Vagina (tissue), 2 donors: ENCODE results near the gene ZSCAN1. TPM values are rescaled to one million over a fixed set of nuclear protein-coding genes. Genes with fewer than 3 reads are reported as not detected.

Experiments used
- DNase-seq, 2 donors: peaks; one replicate each; pipeline ENCODE4 v3.0.0-alpha.2; 2017; ENCODE audit errors: extremely low spot score in 2 of 2
- H3K27ac ChIP-seq: fragments of 200-600 bp; sonication (generic); one replicate; pipeline ENCODE4 v1.5.1; 2019
- H3K27me3 ChIP-seq: fragments of 200-600 bp; sonication (generic); one replicate; pipeline ENCODE4 v1.5.1; 2019
- H3K36me3 ChIP-seq, 2 donors: fragments of 200-600 bp; sonication (generic); one replicate each; pipeline ENCODE4 v1.5.1; 2017 to 2019
- H3K4me1 ChIP-seq: fragments of 200-600 bp; sonication (generic); one replicate; pipeline ENCODE4 v1.5.1; 2019
- H3K4me3 ChIP-seq, 2 donors: fragments of 200-600 bp; sonication (generic); 1 replicate in 1 of 2; 2 replicates in 1 of 2; pipeline ENCODE4 v1.5.1; 2016 to 2019
- H3K9me3 ChIP-seq: fragments of 200-600 bp; sonication (generic); one replicate; pipeline ENCODE4 v1.5.1; 2019
- CTCF ChIP-seq, 3 experiments: fragments of 450-650 bp in 2 of 3; fragments of 200-600 bp in 1 of 3; sonication (generic) in 1 of 3; IDR thresholded peaks; one replicate each; pipeline ENCODE4 v1.5.1; 2017 to 2019; ENCODE audit warnings: antibody characterized with exemption in 3 of 3, mild to moderate bottlenecking in 2 of 3, moderate library complexity in 2 of 3
- POLR2A ChIP-seq, 2 donors: fragments of 450-650 bp; IDR thresholded peaks; one replicate each; pipeline ENCODE4 v1.6.1; 2017; ENCODE audit warnings: antibody characterized with exemption in 2 of 2, mild to moderate bottlenecking in 2 of 2, moderate library complexity in 2 of 2
- POLR2AphosphoS5 ChIP-seq, 2 donors: sonication (generic); formaldehyde crosslinking; IDR thresholded peaks; one replicate each; pipeline ENCODE4 v1.9.0; 2017; ENCODE audit warnings: antibody characterized with exemption in 2 of 2, mild to moderate bottlenecking in 2 of 2, low read depth in 1 of 2; ENCODE audit not compliant: insufficient read depth in 1 of 2
- intact Hi-C: fragments of 100-400 bp; cut with DNase I; formaldehyde crosslinking; loops from one replicate; pipeline ENCODE4 v1.15.1; 2023
- total RNA-seq: library from RNA; depleted of rRNA; stranded (reverse); fragments of >200 nt; gene quantifications from one replicate; pipeline ENCODE4 v1.2.3, GENCODE V29; 2016

ZSCAN1 gene
- total RNA-seq, 1 donor from 2014 or later: not detected

- intact Hi-C loops: no loop called here
- no peak for TF ChIP-seq POLR2AphosphoS5 (IDR thresholded peaks at IDR 0.05; ENCODE audit: insufficient read depth in 1 of 2, low read depth in 1 of 2)
- TF ChIP-seq CTCF (IDR thresholded peaks at IDR 0.05): no peak
- Histone ChIP-seq H3K4me1 (peaks cover 15% of the 10 kb centered on the region), H3K36me3 (peaks cover 0 to 7% of the 10 kb centered on the region in 2 donors), H3K4me3 (peak overlapping the region; percentile 61 to 78), H3K27ac (peak overlapping the region; percentile 91), H3K9me3 (no peaks in the 10 kb centered on the region), H3K27me3 (no peaks in the 10 kb centered on the region)
- DNase-seq: no peak
Measured at GRCh38 chr19:58058467-58058866, 24.6 kb downstream of the ZSCAN1 start.

GRCh38 chr19:58059003-58059670, 25.3 kb downstream of the ZSCAN1 start, which contains the start of gene ZNF135:
ZNF135 (plus strand) TSS chr19:58059282; CDS start chr19:58060003, 721 bp downstream.
- H3K27ac ChIP-seq: peak within 1 kb of the TSS; percentile 91
- no peaks in the 10 kb centered on the region for H3K9me3 ChIP-seq
- no peak for DNase-seq
- TF ChIP-seq CTCF (IDR thresholded peaks at IDR 0.05) (no peak), POLR2AphosphoS5 (IDR thresholded peaks at IDR 0.05; ENCODE audit: insufficient read depth in 1 of 2, low read depth in 1 of 2) (peak; percentile 66 to 70)
- peak within 1 kb of the TSS; percentile 61 to 78 for H3K4me3 ChIP-seq
- peaks cover 15% of the 10 kb centered on the region for H3K4me1 ChIP-seq
- H3K27me3 ChIP-seq: no peaks in the 10 kb centered on the region
- intact Hi-C loops: no loop called here
- H3K36me3 ChIP-seq: peaks cover 0 to 7% of the 10 kb centered on the region in 2 donors

- Histone ChIP-seq H3K9me3 (no peaks in the 10 kb centered on the region), H3K27me3 (no peaks in the 10 kb centered on the region), H3K4me3 (peak overlapping the region; percentile 61 to 78), H3K27ac (peak overlapping the region; percentile 91), H3K36me3 (peaks cover 0 to 8% of the 10 kb centered on the region in 2 donors), H3K4me1 (peaks cover 15% of the 10 kb centered on the region)
- intact Hi-C loops: no loop called here
- TF ChIP-seq POLR2A (IDR thresholded peaks at IDR 0.05) (no peak), POLR2AphosphoS5 (IDR thresholded peaks at IDR 0.05; ENCODE audit: insufficient read depth in 1 of 2, low read depth in 1 of 2) (no peak), CTCF (IDR thresholded peaks at IDR 0.05) (no peak)
- no peak for DNase-seq
Measured at GRCh38 chr19:58059671-58060078, 25.9 kb downstream of the ZSCAN1 start.

- intact Hi-C loops: no loop called here
- Histone ChIP-seq H3K9me3 (no peaks in the 10 kb centered on the region), H3K4me1 (peaks cover 15% of the 10 kb centered on the region), H3K27ac (no peak overlapping the region), H3K36me3 (peaks cover 0 to 13% of the 10 kb centered on the region in 2 donors), H3K27me3 (no peaks in the 10 kb centered on the region), H3K4me3 (peak overlapping the region; percentile 61 to 78)
- DNase-seq: no peak
- TF ChIP-seq POLR2AphosphoS5 (IDR thresholded peaks at IDR 0.05; ENCODE audit: insufficient read depth in 1 of 2, low read depth in 1 of 2): no peak
- TF ChIP-seq CTCF (IDR thresholded peaks at IDR 0.05): no peak
- TF ChIP-seq POLR2A (IDR thresholded peaks at IDR 0.05): no peak
Measured at GRCh38 chr19:58060231-58060630, 26.4 kb downstream of the ZSCAN1 start.

GRCh38 chr19:58063712-58064111, 29.9 kb downstream of the ZSCAN1 start:
- no peaks in the 10 kb centered on the region for H3K27me3 ChIP-seq
- H3K4me1 ChIP-seq: peaks cover 11% of the 10 kb centered on the region
- H3K36me3 ChIP-seq: peaks cover 0 to 40% of the 10 kb centered on the region in 2 donors
- TF ChIP-seq POLR2A (IDR thresholded peaks at IDR 0.05): no peak
- no peak for TF ChIP-seq POLR2AphosphoS5 (IDR thresholded peaks at IDR 0.05; ENCODE audit: insufficient read depth in 1 of 2, low read depth in 1 of 2)
- TF ChIP-seq CTCF (IDR thresholded peaks at IDR 0.05): no peak
- intact Hi-C loops: no loop called here
- DNase-seq: no peak
- no peak overlapping the region for H3K27ac ChIP-seq
- peaks cover 30% of the 10 kb centered on the region for H3K9me3 ChIP-seq
- no peak overlapping the region for H3K4me3 ChIP-seq
